Measurements from ENCODE around the gene SGCD.
"Not testable (repeated sequence)": the region's sequence is repeated elsewhere in the genome, so short reads cannot be mapped to it uniquely, and the experiment has no call there.

The SGCD gene

GRCh38 chr5:156654444-156654843 is 327.5 kb downstream of the SGCD start:
- DNase-seq, result no peak

DNA sequence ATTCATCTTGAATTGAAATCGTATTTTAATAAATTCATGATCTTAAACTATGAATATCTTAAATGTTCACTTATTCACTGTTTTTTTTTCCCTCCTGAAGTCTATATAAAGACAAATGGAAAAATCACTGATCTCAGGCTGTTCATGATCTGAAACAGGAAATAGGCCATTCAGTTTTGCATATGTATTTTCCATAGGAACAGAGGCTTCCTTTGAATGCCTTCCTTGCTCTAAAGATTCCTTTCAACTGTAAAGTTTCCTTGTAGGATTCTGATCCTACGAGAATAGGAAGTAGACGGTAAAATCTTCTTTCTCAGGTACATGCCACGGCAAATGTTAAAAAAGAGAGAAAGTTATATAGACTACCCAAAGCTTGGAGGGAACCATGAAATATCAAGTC is 328.8 kb downstream of the SGCD start:
- no peak for DNase-seq

GRCh38 chr5:156664832-156665231 is 337.9 kb downstream of the SGCD start:
- DNase-seq, result not testable (repeated sequence)

DNA sequence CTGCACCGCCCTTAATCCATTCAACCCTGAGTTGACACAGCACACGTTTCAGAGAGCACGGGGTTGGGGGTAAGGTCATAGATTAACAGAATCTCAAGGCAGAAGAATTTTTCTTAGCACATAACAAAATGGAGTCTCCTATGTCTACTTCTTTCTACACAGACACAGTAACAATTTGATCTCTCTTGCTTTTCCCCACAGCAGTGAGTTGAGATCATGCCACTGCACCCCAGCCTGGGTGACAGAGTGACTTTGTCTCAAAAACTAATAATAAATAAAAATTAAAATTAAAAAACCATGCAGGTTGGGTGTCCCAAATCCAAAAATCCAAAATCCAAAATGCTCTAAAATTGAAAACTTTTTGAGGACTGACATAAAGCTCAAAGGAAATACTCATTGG is 339.7 kb downstream of the SGCD start:
- DNase-seq, result not testable (repeated sequence)

GRCh38 chr5:156667616-156668015 is 340.7 kb downstream of the SGCD start:
- no peak for DNase-seq

- DNase-seq, result no peak
These were observed 342.5 kb downstream of the SGCD start for GRCh38 chr5:156669416-156669815.

GRCh38 chr5:156670615-156671014 is 343.7 kb downstream of the SGCD start:
- no peak for DNase-seq

GRCh38 chr5:156675395-156675794 is 348.4 kb downstream of the SGCD start:
- no peak for DNase-seq

DNA sequence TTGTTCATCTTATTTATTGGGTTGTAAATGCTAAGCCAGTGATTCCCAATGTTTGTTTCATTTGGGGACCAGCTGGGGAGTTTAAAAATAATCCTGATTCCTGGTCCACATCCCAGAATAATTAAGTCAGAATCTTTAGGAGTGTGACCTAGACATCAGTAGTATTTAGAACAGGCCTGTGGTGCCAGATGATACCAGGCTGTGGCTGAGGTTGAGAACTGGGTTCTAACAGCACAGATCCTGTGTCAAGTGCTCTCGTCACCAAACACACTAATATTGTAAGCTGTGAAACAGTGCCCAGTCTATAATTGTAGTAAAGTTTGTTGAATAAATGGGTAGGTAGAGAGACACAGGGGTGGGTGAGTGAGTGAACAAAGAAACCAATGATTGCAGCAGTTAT is 351.0 kb downstream of the SGCD start:
- DNase-seq, result no peak

DNA sequence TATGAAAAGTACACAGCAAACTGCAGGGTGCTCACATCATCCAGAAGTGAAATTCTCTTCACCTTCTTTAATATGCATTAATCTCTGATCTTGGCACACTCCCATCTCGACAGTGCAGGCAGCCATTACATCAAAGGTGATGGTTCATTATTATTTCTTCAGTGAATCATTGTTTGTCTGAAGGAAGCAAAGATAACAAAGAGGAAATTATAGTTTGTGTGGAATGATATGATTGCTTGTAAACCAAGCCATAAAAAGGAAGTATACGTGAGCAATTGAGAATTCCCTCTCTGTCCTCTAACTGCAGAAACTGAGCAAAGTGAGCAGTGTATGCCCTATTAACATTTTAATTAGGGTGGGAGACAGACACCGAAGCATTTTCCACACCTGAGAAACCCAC is 351.5 kb downstream of the SGCD start:
- no peak for DNase-seq

- DNase-seq, result no peak
These were observed 353.9 kb downstream of the SGCD start for GRCh38 chr5:156680831-156681230.

DNA sequence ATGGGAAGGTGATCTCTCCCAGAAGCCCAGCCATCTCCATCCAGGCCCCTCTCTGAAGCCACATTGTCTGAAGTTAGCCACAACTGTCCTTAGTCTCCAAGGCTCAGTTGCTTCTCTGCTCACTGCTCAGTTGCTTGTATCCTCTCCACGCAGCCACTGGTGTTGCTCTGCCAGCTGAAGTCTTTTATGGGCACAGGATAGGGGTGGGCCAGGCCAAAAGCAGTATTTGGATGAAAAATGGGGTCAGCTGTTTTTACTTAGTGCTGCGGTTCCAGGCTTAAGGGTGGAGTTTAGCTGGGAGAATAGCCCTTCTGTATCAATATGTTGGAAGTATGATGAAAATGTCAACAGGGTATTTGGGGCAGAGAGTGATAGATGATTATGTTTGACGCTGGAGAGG is 354.3 kb downstream of the SGCD start:
- DNase-seq, result no peak

DNA sequence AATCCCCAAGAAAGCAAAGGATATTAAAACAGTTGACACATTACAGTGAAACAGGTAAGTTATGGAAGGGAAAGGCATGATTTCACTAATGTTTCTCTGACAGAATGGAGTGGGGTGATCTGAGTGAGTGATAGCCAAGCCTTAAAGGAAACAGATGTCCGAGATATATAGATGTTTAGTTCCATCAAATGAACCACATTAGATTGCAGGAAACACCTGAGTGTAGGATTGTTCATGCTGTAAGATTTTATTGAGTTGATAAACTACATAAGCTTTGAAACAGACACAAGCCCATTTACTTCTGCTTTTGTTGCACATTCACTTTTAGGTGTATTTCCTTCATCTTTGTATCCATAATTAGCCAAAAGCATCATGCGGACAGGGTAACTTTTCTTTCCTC is 356.0 kb downstream of the SGCD start:
- DNase-seq, result no peak

DNA sequence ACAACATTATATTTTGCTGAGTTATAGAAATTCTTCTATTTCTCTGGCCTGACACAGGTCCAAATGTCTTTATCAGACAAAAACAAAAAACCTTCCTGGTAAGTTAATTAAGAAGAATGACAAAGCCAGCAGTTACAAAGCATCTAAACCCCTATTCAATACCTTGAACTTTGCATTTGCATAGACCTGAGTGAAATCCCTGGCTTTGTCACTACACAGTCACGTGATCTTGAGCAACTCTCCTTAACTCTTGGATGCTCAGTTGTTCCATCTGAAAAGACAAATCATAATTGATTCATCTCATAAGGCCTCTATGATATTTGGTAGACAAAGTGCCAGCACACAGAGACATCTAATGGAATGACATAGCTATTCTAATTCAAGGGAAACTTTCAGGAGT is 356.5 kb downstream of the SGCD start:
- no peak for DNase-seq

- no peak for DNase-seq
These were observed 357.3 kb downstream of the SGCD start for GRCh38 chr5:156684216-156684615.

GRCh38 chr5:156685481-156685880 is 358.5 kb downstream of the SGCD start:
- no peak for DNase-seq

GRCh38 chr5:156686380-156686779 is 359.4 kb downstream of the SGCD start:
- no peak for DNase-seq

DNA sequence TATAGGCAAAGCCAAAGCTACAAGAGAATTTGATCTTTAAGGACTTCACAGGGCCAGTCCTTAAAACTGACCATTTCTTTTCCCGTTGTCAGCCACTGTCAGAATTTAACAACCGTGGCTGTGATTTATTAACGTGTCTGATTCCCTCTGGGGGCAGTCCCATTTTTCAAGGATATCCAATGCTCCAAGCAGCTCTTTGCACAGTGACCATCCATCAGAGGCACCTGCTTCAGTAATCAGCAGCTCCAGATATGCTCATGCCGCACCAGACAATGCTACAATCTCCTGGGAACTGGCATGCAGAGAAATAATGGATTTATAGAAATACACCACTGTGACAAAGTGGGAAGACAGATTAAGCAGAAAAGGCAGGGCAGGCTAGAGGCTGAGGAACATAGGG is 359.8 kb downstream of the SGCD start:
- no peak for DNase-seq

DNA sequence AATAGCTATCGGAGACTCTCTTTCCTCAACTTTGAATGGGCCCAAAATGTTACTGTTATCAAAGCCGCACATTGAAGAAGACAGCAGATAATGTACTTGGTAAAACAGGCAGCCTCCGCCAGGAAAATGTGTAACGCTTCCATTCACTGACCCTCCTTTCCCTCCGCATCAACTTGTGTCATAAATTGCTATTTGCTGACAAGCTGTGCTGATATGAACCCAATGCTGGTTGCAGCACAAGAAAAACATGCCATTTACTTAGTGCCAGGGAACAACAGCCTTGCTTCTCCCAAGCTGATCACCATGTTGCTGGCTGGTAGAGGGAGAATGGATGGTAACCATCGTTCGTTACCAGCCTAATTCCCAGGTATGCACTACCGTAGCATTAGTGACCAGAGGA is 360.6 kb downstream of the SGCD start:
- no peak for DNase-seq

GRCh38 chr5:156691572-156691971 is 364.6 kb downstream of the SGCD start:
- no peak for DNase-seq

- DNase-seq, result no peak
These were observed 366.1 kb downstream of the SGCD start for GRCh38 chr5:156693113-156693512.

- DNase-seq, result no peak
These were observed 367.6 kb downstream of the SGCD start for GRCh38 chr5:156694598-156694997.

GRCh38 chr5:156695774-156696173 is 368.8 kb downstream of the SGCD start:
- no peak for DNase-seq

DNA sequence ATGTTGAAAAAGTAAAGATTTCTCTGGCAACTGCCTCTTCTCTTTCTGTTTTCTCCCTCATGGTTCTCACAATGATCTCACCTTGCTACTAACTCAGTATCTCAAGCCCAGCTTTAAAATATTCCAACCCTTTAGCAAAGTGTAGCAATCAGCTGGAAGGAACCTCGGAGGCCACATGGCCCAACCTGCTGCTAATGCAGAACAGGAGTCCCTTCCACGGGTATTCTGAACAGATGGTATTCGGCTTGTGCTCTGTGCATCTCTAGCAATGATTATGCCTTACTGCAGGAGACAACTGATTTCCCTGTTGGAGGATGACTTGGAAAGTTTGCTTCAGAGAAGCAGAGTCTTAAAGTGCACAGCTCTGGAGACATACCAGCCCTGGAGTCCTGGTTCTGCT is 371.4 kb downstream of the SGCD start:
- DNase-seq, result no peak

DNA sequence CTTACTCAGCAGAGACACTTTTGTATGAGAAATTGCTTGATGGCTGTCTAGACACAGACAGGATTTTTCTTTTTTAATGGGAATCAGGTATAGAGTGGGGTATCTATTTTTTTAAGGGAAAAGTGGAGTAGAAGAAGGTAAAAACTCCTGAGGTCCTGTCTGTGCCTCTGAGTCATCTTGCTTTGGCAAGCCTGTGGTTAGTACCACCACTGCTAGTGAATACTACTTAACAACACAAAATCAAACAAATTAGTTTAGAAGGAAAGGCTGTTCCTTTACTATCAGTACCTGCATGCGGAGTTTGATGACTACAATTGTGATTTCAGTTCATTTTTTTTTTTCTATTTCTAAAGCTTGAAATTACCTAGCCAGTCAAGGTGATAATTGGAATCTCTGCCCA is 372.2 kb downstream of the SGCD start:
- DNase-seq, result no peak

DNA sequence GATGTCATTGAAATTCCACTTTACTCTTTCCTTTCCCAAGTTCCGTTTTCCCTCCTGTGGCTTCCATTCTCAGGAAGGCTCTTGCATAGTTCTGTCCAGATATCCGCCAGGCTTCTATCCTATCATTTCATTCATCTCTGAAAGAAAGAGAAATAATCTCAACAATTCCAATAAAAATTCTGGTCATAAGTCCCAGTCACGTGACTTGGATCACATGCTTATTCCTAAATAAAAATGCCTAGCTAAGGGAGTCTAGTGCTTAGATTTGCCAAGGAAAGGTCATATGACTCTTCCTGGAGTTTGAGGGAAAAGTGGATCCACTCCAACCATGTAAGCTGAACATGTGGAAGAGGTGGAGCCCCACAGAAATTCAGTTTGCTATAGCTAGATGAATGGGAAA is 377.2 kb downstream of the SGCD start:
- DNase-seq, result no peak

Data from stimulated activated CD4-positive, alpha-beta T cell treated with anti-CD3 and anti-CD28 coated beads, Interleukin-1b, Interleukin-23, amount 100 ng/mL, for 48 hours (primary cell).